GM11168 (cell line): ENCODE data around the gene CDS1.
"Not testable (repeated sequence)": the region's sequence is repeated elsewhere in the genome, so short reads cannot be mapped to it uniquely, and the experiment has no call there.

Experiments
- in situ Hi-C: fragments of 300-500 bp; cut with MboI; formaldehyde crosslinking; loops from one replicate; pipeline ENCODE4 v1.12.0; 2022; ENCODE audit warnings: low sequenced_read_pairs; ENCODE audit not compliant: unreplicated experiment

Gene CDS1

DNA sequence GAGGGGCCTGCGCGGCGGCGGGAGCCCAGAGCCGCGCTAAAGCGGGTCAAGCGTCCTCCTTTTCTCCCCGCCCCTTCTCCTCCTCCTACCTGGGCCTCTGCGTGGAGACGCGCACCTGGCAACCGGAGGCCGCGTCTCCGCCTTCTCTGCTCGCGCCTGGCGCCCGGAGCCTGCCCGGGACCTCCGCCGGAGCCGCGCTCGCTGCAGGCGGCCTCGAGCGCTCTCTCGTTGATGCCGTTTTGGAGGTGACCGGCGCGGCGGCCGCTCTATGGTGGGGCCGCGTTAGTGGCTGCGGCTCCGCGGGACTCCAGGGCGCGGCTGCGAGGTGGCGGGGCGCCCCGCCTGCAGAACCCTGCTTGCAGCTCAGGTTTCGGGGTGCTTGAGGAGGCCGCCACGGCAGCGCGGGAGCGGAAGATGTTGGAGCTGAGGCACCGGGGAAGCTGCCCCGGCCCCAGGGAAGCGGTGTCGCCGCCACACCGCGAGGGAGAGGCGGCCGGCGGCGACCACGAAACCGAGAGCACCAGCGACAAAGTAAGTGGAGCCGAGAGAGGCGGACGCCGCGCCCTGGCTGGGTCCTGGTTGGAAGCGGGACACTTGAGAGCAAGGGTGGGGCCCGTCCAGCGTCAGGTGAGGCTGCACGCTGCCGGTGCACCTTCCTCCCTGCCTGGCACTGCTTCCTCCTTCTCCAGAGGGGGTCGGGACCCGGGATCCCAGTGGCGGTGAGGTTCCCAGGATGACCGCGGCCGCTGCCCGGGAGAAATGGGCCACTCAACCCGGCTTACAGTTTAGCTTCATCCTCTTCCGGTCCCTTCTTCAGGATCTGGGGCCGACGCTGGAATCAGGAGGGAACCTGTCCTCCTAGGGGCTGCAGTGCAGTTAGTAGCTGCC lies at the start of gene CDS1:
Gene CDS1, plus strand, starts transcription at position 140 of the 888 bp plus-strand sequence. Its CDS starts 275 bp downstream, at position 415.
- in situ Hi-C loops: no loop called here

DNA sequence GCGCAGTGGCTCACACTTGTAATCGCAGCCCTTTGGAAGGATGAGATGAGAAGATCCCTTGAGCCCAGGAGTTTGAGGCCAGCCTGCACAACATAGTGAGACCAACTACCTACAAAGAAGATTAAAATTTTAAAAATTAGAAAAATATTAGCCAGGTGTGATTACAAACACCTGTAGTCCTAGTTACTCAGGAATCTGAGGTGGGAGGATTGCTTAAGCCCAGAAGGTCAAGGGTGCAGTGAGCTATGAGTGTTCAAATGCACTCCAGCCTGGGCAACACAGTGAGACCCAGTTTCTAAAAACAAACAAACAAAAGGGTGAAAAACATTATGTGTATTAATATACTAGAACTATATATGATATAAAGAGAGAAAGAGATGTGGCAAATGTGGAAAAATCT lies 47.0 kb upstream of the CDS1 start:
- in situ Hi-C loops: no loop called here

DNA sequence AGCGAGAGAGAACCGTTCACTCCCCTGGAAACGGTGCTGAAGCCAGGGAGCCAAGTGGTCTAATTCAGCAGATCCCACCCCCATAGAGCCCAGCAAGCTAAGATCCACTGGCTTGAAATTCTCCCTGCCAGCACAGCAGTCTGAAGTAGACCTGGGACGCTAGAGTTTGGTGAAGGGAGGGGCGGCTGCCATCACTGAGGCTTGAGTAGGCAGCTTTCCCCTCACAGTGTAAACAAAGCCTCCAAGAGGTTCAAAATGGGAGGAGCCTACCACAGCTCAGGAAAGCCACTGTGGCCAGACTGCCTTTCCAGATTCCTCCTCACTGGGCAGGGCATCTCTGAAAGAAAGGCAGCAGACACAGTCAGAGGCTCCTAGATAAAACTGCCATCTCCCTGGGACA lies 37.8 kb upstream of the CDS1 start:
- in situ Hi-C loops: no loop called here

DNA sequence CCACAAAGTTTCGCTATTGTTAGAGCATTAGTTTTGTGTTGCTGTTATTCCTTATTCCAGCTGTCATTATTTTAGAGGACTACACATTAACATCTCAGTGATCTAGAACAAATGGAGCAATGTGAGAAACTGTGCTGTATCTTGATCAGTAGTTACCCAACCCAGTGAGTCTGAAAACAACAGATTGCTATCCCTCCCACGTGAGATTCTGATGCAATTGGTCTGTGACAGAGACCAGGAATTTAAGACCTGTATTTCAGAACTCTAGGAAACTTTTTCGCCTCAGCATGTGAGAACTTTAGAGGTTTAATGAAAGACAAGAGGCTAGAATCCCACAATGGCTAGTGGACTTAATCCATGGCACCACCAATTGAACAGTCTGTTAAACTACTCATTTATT lies 35.7 kb upstream of the CDS1 start:
- in situ Hi-C loops: no loop called here

DNA sequence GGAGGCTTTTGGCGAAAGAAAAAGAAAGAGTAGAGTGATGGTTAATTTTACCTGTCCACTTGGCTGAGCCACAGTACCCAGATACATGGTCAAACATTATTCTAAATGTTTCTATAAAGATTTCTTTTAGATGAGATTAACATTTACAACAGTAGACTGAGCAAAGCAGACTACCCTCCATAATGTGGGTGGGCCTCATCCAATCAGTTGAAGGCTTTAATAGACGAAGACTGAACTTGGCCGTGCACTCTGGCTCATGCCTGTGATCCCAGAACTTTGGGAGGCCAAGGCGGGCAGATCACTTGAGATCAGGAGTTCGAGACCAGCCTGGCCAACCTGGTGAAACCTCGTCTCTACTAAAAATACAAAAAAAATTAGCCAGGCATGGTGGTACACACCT lies 33.7 kb upstream of the CDS1 start:
- in situ Hi-C loops: not testable (repeated sequence)

DNA sequence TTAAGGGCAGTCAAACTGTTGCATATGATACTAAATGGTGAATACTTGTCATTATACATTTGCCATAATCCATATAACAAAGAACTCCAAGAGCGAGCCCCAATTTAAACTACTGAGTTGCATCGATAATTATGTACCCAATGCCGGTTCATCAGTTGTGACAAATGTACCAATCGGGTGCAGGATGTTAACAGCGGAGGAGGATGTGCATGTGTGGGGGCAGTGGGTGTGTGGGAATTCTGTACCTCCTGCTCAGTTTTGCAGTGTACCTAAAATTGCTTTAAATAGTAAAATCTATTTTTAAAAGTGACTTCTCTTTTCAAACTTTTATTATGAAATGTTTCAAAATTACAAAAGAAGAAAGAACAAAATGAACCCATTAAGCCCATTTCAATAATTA lies 20.8 kb upstream of the CDS1 start:
- in situ Hi-C loops: no loop called here

DNA sequence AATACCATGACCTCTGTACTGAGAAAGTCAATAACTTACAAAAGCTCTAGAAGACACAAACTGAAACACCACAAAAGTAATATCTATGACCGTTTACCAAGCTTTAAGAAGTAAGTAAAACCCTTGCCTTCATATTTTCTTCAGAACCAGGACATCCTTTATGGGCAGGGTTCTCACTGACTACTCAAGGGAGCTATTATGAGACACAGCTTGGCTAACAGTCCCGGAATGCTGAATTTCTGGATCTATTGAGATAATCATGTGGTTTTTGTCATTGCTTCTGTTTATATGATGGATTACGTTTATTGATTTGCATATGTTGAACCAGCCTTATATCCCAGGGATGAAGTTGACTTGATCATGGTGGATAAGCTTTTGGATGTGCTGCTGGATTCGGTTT lies 19.9 kb upstream of the CDS1 start:
- in situ Hi-C loops: no loop called here

DNA sequence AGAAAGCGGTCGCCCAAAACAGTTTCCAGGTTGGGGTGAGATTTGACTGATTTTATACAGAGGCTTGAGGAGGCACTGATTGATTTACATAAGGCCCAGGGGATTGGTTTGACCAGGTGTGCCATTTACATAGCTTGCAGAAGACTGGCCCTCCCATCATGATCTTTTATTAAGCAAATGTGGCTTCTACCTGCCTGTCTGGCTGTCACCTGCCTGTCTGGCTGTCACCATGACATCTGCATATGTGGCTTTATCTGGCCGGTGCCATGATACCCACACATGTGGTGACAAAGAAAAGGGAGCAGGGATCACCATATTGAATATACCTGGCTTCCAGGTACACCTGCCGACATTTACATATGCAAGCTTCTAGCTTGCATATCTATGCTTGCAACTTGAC lies 17.0 kb upstream of the CDS1 start:
- in situ Hi-C loops: no loop called here

DNA sequence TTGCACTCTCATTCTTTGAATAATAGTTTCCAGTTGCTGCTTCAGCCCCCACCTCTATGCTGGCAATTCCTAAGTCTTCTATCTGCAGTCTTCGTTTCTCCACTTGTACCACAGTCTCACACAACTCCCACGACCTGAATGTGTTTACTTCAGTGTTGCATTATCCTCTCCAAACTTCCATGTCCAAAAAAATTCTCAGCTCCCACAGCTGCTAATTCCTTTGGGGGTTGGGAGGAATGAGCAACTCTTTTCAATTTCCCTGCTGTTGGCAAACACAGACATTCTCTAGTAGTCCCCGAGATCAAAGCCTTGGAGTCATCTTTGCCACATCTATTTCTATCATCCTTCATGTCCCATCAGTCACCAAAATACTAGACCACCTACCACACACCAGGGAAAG lies 14.4 kb upstream of the CDS1 start:
- in situ Hi-C loops: no loop called here

DNA sequence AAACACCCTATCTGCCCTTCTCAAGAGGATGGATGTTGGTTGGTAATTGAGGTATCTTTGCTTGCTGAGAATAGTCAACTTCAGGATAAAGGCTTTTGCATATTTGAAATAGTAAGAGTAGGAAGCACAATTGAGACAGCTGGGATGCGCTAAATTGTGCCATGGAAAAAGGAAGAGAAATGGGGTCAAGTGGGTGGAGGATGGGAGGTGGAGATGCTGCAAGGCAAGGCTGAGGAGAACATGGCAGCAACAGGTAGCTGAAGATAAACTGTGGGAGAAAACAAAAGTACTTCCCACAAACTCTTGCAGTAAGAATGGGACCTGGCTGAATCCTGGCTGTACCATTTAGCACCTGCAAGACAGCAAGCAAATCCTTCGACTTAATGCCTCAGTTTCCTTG lies 13.9 kb upstream of the CDS1 start:
- in situ Hi-C loops: no loop called here

DNA sequence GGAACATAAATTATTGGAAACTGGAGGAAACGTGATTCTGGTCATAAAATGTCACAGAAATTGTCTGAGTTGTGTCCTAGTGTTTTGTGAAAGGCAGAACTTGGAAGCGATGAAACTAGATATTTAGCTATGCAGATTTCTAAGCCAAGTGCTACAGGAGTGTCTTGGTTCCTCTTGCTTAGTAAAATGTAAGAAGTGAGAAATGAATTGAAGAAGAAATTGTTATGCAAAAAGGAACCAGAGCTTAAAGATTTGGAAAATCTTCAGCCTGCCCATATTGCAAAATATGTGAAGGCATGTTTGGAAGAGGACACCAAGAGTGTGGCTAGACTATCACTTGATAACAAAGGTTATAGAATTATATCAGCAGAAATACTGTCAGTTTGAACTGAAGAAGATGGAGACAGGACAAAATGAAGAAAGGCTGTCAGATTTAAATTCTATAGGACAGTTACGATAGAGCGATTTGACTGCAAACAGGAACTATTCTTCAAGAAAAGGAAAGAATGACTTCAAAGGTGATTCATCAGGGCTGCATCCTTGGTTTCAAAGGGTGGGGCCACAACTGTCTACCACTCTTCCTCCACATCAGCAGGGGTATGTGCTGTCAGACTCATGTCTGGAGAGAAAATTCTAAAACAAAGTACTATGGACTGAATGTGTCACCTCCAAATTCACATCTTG lies 9.4 kb upstream of the CDS1 start:
- in situ Hi-C loops: no loop called here

DNA sequence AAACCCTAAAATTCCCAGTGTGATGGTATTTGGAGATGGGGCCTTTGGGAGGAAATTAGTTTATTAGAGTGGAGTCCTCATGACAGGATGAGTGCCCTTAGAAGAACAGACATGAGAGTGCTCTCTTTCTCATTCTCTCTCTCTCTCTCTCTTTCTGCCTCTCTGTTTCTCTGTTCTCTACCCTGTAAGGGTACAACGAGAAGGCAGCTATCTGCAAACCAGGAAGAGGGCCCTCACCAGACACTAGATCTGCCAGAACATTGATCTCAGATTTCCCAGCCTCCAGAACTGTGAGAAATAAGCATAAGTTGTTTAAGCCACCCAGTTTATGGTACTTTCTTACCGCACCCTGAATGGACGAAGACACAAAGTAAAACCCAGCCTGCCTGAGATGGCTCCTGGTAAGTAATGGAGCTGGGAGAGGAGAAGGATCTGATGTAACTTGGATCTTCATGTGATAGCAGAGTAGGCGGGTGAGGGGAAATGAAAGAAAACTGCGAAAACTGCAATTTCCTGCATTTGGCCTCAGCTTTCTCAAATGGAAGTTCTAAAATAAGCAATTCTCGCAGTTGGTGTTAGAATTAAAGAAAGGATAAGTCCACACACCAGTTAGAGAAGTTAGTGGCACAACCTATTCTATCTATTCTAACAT lies 8.7 kb upstream of the CDS1 start:
- in situ Hi-C loops: no loop called here

DNA sequence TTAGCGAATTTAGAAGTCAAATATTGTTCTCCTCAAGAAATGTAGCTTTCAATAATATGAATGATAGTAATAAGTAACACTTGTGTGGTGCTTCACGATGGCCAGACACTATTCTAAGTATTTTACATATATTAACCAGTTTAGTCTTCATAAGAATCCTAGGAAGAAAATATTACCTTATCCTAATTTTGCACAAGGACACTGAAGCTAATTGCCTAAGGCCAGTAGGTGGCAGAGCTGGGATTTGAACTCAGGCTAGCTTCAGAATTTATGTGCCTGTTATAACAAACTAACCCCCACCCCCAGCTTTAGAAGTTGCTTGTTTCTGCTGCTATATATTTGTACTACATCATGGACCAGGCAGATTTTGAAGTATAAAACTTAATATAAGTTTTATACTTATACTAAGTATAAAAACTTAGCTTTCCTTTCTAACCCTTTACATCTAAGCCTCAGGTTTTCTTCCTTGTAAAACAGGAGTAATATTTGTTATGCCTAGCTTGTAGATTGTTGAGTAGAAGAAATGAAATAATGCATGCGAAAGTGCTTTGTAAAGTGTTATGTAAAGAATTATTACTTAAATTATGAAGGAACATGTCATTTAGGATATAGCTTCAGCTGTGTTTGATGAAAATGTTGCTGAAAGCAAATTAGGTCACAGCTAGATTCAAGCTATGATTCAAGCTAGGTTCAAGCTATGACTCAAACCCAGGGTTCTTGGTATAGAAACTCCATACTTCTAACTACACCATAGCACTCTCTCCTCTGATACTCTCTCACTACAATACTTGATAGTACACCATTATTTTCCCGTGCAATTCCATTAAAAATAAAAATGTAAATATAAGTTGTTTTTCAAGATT lies 4.2 kb upstream of the CDS1 start:
- in situ Hi-C loops: no loop called here

DNA sequence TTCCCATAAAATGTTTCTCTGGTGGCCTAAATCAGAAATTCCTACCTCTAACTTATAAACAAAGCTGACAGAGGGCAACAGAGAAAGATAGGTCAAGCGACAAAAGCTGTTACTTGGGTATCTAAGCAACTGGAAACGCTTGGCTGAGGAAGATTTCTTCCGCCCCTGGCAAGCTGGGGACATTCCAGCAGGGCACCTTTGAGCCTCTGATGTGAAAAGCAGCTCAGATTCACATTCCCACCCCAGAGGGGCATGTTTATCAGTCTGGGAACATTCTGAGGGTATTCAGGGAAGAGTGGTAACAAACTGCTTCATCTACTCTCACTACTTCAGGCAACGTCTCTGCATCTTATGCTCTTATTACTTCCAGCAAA lies 3.5 kb upstream of the CDS1 start:
- in situ Hi-C loops: no loop called here

DNA sequence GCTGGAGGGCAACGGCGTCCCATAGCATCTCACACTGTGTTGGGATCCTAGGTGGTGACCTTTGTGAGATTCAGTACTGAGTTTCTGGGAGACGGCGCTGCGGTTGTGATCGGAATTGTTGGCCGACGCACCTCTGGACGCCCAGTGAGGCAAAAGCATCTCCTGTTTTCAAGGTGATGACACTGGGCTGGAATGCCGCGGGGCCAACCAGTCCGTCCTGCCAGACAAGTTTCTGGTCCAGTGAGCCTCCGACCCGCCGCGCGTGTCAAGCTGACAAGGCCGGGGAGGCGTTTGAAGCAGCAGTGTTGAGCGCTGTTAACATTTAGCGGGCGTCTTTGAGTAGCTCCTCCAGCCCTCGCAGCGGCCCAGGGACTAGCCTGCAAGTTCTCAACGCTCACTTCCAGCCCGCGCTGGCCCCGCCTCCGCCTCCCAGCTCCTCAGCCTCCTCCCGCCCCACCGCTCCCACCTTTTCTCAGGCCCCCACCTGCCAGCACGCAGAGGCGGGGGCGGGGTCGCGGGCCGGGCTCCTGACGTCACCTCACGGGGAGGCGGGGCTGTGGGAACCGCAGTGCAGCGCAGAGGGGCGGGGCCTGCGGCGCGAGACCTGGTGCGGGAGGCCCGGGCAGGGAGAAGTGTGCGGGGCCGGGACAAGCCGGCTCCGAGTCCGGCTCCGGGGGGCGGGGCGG lies 482 bp upstream of the CDS1 start:
- in situ Hi-C loops: no loop called here

DNA sequence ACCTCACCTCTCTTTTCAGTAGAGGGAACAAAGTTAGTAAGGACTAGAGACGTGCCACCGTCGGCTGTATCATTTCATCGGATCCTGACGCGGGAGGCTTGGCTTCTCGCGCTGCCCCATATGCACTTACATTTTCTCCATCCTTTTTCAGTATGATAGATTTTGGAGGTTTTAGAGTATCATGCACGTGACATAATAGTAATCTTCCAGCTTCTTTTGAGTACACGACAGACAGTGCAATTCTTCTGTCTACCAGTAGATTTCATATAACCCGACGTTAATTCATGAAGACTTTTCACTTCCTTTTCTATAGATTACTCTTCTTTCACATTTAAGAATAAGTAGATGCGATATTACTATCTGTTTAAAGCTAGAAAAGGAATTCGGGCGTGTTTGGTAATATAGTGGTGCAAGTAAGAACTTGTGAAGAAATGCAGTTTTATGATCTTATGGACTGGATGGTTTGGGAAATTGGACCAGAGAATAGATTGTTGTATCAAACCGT lies 1.0 kb downstream of the CDS1 start:
- in situ Hi-C loops: no loop called here

DNA sequence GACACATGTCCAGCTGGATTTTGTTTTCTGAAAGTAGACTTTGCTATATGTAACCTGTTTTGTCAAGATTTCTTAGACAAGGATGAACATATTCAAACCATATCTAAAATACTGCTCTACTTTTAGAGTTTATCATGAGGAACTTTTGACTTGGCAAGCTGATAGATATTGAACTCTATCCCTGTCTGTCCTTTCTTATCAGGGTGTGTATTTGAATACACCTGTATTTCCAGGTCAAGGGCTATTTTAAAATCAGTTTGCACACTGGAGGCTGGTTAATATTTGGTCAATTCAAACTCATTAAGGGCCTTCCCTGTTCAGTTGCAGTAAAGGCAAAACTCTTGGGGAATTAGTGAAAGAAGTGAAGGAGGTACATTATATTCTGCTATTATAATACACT lies 2.3 kb downstream of the CDS1 start:
- in situ Hi-C loops: no loop called here

DNA sequence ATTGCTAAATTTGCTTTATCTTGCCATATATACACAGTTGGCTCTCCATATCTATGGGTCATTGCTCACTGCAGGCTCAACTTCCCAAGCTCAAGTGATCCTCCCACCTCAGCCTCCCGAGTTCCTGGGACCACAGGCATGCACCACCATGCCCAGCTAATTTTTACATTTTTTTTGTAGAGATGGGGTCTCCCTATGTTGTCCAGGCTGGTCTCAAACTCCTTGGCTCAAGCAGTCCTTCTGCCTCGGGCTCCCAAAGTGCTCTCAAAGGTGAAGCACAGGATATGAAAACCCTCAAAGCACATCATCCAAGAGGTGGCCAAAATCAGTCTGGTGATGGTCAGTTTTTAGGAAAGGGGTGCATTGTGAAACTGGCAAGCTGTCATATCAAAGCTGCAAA lies 11.8 kb downstream of the CDS1 start:
- in situ Hi-C loops: no loop called here

DNA sequence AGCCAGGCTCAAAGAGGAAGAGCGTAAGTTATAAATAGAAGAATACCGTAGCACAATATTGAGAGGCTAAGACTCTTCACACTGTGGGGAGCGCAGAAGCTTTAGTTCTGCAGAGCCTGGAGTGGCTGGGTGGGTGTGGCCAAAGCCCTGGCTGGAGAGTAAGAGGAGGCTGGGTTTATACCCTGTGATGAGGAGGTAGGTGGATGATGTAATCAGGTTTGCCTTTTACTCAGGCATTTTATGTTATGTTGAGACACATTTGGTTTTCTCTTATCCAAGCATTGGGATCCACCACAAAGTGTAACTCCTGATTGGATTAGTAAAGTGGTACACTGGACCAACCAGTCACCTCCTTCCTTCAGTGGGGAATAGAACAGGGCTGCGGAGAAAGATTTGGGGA lies 13.9 kb downstream of the CDS1 start:
- in situ Hi-C loops: no loop called here

DNA sequence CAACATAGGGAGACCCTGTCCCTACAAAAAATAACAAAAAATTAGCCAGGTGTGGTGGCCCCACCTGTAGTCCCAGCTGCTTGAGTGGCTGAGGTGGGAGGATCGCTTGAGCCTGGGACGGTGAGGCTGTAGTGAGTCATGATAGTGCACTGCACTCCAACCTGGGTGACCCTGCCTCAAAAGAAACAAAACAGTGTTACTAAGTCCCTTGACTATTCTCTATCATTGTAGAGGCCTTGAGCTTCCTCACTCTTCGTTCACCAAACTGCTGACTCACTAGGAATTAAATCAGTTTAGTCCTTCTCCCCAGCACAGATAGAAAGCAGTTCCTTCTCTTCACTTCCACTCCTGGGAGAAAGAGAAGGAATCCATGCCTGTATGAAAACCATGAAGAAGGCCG lies 14.5 kb downstream of the CDS1 start:
- in situ Hi-C loops: no loop called here
